B cell (primary cell): ENCODE data around the gene MDFIC2.

Experiments
- CTCF ChIP-seq: fragments of 200-600 bp; IDR thresholded peaks from one replicate; pipeline ENCODE4 v1.8.0; 2022; ENCODE audit warnings: antibody characterized with exemption, mild to moderate bottlenecking
- EZH2 ChIP-seq: IDR thresholded peaks from 2 replicates; pipeline ENCODE4 v1.6.1; 2012; ENCODE audit warnings: borderline replicate concordance, low read depth, mild to moderate bottlenecking, moderate library complexity, low read length; ENCODE audit not compliant: insufficient read depth, poor library complexity, severe bottlenecking

DNA sequence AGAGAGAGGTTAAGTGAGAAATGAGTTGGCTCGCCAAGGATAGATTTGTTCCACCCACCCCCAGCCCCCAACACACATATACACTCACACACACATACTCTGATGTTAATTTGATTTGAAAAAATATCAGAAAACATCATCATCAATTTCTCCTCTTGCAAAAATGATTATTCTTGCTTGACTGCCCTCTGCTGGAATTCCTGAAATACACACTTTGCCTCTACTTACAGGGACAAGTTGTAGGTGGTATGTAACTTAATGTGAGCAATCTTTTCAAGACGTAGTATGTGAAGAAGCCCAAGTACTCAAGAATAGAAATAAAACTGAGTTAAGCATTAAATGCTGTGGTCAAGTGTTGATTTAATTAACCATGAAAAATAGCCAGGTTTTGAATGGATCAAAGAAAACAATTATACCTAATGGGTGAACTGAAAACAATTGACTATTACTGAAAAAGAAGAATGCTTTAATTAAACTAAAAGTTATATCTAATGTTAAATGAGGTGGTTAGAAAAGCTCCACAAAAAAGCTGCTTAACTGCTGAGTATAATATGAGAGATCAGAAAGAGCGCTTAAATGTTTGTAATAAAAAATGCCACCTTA lies 46.6 kb upstream of the MDFIC2 start:
- TF ChIP-seq CTCF (peak; percentile 42), EZH2 (no peak)
